KG1 (cell line): Measurements from ENCODE around the gene RHCG.

Source experiments
- DNase-seq: peaks from one replicate; lab custom pipeline; 2025; lab: John Stamatoyannopoulos, UW

Gene RHCG

DNA sequence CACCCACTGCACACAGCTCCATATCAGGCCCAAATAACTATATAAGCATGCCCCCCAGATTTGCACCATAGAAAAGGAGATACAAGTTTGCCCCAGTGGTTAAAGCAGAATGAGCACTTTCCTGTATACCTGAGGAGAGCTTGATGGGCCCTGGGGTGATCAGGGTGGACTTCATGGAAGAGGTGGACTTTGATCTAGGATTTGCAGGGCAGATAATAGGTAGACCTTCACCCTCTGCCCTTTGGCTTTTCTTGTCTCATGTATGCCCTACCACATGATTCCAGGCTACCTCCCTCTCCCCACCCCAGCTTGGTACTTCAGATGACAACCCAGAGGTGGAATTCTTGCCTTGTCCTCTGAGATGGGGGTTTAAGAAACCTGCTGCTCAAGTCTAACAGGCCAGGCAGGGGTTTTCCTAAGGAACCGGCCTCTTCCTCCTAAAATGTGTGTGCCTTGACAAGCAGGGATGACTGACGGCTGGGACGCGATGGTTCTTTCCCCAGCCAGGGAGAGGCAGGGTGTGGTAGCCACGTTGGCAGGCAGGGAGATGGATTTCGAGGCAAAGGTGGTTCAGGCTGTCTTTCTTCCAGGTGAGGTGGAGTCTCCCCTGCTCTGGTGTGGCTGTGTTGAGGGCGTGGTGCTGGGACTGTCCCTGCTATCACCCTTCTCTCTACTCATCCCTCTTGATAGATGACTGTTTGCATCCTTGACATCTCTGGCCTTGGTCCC, 6.6 kb upstream of the RHCG start:
- DNase-seq: no peak

GRCh38 chr15:89501646-89502045, 5.3 kb upstream of the RHCG start:
- DNase-seq: no peak

DNA sequence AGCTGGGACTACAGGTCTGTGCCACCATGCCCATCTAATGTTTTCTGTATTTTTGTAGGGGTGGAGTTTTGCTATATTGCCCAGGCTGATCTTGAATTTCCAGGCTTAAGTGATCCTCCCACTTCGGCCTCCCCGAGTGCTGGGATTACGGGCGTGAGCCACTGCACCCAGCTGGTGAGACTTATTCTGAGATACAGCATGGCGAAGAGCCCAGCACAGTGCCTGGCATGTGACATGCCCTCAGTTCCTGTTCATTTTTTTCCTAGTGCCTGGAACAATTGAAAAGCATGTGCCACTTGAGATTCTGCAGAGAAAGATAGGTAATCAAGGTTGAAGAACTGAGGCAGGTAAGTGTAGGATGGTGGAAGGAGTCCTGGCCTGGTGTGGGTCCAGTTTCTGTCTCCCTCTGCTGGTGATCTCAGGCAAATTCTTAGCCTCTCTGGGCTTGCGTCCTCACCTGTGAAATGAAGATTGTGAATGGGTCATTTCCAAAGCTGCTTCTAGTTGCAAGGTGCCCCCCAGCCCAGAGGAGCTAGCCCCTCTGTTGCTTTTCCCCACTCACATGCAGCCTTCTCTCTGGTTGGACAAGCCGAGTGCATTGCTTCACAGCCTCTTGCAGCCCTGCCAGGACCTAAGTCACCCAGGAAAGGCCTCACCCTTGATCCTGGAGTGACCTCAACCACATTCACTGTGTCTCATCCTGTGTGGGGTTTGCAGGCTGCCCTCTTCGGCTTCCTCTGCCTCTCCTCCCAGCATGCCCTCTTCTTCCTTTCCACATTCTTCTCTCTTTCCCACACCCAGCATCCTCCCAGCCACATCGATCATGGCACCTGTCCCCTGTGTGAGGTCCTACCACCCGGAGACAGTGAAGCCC, 4.3 kb upstream of the RHCG start:
- DNase-seq: no peak

DNA sequence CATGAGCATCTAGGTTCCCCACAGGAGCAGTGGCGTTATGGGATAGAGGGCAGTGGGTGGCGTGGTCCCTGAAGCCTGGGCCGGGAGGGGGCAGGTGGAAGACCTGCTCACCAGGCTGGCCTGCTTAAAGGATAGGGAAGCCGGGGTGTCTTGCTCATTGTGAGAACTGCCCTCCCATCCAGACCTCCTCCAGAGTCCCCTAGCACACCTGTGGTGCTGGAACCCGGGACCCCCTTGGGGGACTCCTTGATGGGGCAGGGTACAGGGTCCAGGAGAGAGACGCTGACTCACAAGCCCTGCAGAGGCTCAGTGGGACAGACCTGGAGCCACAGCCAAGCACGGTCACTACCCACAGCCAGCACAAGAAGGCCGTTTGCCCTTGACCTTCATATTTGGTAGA, 2.8 kb upstream of the RHCG start:
- DNase-seq: no peak

DNA sequence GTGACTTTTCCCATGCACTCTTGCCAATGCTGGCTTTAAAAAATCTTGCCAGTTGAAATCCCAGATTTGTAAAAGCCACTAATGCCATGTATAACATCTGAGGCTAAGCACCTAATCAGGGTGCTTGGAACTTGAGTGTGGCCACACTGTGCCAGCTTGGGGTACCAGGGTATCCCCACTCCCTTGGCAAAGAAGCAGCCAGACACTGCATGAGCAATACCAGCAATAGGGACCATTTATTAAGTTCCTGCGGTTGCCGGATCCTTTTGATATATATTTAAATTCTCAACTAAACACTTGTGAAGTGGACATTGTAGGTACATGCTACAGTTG, 2.2 kb upstream of the RHCG start:
- DNase-seq: no peak

- no peak for DNase-seq
These were observed 848 bp upstream of the RHCG start for GRCh38 chr15:89497231-89497630.

DNA sequence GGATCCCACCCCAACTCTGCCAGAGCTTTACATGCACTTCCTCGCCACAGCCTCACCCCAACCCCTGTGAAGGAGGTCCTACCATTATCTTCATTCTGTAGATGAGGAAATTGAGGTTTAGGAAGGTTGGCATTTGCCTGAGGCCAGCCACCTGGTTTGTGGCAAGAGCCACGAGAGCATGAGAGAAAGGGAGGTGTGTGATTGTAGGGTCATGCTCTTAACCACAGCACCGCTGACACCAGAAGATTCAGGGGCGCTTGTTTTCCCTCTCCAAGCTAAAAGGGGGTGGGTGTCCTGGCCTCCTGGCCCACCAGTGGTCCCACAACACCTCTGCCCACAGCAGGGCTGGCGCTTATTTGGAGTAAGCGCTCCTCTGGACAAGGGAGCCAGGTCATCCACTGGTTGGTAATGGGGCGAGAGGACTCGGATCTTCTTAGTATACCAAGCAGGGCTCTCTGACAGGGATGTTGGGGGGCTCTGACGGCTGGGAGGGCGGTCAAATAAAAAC, 691 bp downstream of the RHCG start:
- DNase-seq: no peak

- no peak for DNase-seq
These were observed 1.3 kb downstream of the RHCG start for GRCh38 chr15:89494941-89495637.

DNA sequence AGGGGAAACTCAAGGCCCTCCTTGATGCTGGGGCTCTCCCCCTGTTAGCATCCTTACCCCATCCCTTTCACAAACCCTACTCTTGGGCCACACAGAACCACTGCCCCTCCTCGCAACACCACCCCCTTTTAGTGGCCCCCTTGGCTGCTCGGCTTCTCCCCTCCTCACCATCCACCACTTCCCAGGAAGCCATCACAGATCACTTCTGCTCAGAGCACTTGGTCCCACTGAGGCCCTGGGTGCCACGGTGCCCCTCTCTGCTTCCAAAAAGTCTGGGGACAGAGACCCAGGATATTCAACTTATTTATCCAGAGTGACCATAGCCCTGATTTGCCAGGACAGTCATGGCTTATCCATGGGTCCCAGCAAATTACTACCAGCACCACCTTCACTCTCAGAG, 2.4 kb downstream of the RHCG start:
- DNase-seq: no peak

DNA sequence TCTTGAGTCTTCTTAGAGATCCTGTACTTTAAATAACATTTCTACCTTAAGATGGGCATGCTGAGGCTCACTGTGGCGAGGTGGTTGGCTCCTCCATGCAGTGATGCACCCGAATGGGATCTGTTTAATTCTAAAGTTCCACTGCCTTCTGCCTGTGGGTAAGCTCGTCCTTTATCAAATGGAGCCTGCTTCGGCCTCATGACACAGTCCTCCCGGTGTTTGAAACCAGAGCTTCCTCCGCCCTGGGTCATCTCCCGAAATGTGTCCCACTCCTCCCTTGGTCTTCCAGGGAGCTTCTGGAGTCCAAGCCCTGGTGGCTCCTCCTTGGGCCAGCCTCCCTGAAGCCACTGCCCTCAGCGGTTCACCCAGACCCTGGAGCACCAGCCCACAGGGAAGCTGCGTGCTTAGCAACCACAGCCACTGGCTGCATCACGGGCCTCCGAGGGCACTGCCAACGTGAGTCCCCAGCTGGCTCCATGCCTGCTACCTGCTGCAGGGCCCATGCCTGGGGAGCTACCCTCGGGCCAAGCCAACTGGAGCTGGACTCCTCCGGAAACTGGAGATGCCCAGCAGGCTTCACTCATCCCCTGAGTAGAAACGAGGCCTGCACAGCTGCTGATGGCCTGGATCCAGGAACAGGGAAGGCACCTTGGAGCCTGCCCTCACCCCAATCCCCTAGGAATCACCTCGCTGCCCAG, 3.3 kb downstream of the RHCG start:
- no peak for DNase-seq

GRCh38 chr15:89492111-89492641, 4.2 kb downstream of the RHCG start:
- DNase-seq: no peak

DNA sequence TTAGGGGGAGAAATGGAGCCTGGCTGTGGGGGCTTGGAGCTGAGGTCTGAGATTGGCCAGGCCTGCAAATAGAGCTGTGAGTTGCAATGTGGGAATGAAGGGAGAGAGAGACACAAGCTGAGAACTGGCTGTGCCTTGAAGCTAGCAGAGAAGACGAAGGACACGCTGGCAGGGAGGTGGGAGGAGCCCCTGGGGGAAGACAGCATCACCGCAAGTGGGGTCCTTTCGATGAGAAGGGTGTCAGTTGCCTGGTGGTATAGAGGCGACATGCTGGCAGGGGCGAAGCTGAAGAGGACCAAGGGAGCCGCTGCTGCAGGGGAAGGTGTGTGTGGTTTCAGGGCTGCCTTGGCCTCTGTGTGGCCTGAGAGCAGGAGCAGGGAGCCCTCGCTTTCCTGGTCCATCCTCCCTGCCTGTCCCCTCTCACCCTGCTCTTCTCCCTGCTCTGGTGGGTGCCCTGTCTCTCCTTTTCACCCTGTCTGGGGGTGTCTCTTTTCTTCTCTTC, 5.5 kb downstream of the RHCG start:
- no peak for DNase-seq

- DNase-seq: no peak
These were observed 6.1 kb downstream of the RHCG start for GRCh38 chr15:89490081-89490813.

GRCh38 chr15:89489376-89489775, 7.0 kb downstream of the RHCG start:
- no peak for DNase-seq

GRCh38 chr15:89487791-89488190, 8.6 kb downstream of the RHCG start:
- DNase-seq: no peak

GRCh38 chr15:89486726-89487050, 9.7 kb downstream of the RHCG start:
- DNase-seq: no peak

DNA sequence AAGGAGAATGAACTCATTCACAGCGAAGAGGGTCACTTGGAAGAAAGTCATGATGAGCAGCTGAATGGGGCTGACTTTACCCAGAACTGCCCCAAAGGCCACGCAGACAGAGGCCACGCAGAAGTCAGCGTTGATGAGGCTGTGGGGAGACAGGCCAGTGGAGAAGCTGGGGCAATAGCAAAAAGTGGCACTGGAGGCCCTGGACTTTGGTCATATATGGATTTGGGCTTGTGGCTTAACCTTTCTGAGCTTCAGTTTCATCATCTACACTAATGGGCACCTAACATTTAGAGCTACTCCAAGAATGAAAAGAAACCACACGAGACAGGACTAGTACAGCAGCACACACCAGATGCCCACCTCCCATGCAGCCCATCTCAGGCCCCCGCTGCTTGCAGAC, 13.3 kb downstream of the RHCG start:
- no peak for DNase-seq

- DNase-seq: no peak
These were observed 14.2 kb downstream of the RHCG start for GRCh38 chr15:89482139-89482538.

DNA sequence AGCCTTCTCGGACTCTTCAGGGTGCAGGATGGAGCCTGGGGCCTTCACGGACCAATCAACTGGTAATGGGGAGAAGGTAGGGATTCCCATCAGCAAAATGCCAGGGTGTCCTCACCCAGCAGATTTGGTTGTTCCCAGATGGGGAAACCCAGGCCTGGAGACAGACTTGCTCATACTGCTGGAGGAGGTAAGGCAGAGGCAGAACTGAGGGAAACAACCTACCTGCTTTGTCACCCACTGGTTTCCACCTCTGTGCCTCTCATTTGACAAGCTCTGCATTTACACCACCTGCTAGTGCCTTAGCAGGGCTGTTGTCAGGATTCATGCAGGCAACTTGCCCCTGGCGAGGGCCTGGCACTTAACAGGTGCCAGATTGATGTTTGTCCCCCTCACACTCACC, 15.9 kb downstream of the RHCG start:
- DNase-seq: no peak

GRCh38 chr15:89479173-89479572, 17.2 kb downstream of the RHCG start:
- no peak for DNase-seq
